Fibroblast of skin of right biceps (primary cell): ENCODE measurements around the gene LTB4R2.
"Not testable (repeated sequence)": the region's sequence is repeated elsewhere in the genome, so short reads cannot be mapped to it uniquely, and the experiment has no call there.

Experiments used
- DNase-seq: peaks from one replicate; pipeline ENCODE4 v3.0.0-alpha.2; 2013

LTB4R2 gene

GRCh38 chr14:24342889-24343288, 32.9 kb downstream of the LTB4R2 start:
- DNase-seq = no peak

- DNase-seq = no peak
Measured at GRCh38 chr14:24343795-24344660, 34.1 kb downstream of the LTB4R2 start.

- no peak for DNase-seq
Measured at GRCh38 chr14:24347134-24347533, 37.2 kb downstream of the LTB4R2 start.

- DNase-seq = no peak
Measured at GRCh38 chr14:24348186-24348585, 38.2 kb downstream of the LTB4R2 start.

- no peak for DNase-seq
Measured at GRCh38 chr14:24349742-24350141, 39.8 kb downstream of the LTB4R2 start.

GRCh38 chr14:24351517-24351916, 41.6 kb downstream of the LTB4R2 start:
- DNase-seq = peak; percentile 28

- peak; percentile 57 for DNase-seq
Measured at GRCh38 chr14:24353559-24354481, 43.9 kb downstream of the LTB4R2 start.

- DNase-seq = not testable (repeated sequence)
Measured at GRCh38 chr14:24354482-24354825, 44.5 kb downstream of the LTB4R2 start.

- DNase-seq = no peak
Measured at GRCh38 chr14:24355009-24355408, 45.1 kb downstream of the LTB4R2 start.

GRCh38 chr14:24356208-24356607, 46.3 kb downstream of the LTB4R2 start:
- DNase-seq = no peak

- DNase-seq = no peak
Measured at GRCh38 chr14:24360281-24360680, 50.3 kb downstream of the LTB4R2 start.

- DNase-seq = no peak
Measured at GRCh38 chr14:24361326-24361725, 51.4 kb downstream of the LTB4R2 start.
